Prostate gland (tissue), 2 donors: ENCODE results near the gene PDE12.

Source experiments
- POLR2AphosphoS5 ChIP-seq: sonication (generic); formaldehyde crosslinking; IDR thresholded peaks from one replicate; pipeline ENCODE4 v1.6.1; 2017; ENCODE audit warnings: antibody characterized with exemption
- TF ChIP-seq, protein P1 (sequence below), 4 experiments: fragments of 200-600 bp in 2 of 4; fragments of 450-650 bp in 2 of 4; sonication (generic) in 2 of 4; IDR thresholded peaks; 1 replicate in 3 of 4; 2 replicates in 1 of 4; pipeline ENCODE4 v1.5.1; 2016 to 2019; ENCODE audit warnings: antibody characterized with exemption in 4 of 4, mild to moderate bottlenecking in 2 of 4, moderate library complexity in 2 of 4

DNA sequence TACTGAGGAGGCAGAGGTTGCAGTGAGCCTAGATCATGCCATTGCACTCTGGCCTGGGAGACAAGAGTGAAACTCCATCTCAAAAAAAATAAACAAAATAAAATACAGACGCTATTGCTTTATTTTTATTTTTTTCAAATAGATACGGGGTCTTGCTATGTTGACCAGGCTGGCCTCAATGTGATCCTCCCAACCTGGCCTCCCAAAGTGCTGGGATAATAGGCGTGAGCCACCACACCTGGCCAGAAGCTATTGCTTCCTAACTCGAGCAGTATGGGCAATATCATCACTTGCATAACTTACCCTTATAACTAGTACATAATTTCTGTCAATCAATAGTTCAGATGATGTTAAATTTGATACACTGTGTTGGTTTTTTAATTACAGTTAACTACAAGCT is 38.1 kb downstream of the PDE12 start:
- TF ChIP-seq, protein P1, sequence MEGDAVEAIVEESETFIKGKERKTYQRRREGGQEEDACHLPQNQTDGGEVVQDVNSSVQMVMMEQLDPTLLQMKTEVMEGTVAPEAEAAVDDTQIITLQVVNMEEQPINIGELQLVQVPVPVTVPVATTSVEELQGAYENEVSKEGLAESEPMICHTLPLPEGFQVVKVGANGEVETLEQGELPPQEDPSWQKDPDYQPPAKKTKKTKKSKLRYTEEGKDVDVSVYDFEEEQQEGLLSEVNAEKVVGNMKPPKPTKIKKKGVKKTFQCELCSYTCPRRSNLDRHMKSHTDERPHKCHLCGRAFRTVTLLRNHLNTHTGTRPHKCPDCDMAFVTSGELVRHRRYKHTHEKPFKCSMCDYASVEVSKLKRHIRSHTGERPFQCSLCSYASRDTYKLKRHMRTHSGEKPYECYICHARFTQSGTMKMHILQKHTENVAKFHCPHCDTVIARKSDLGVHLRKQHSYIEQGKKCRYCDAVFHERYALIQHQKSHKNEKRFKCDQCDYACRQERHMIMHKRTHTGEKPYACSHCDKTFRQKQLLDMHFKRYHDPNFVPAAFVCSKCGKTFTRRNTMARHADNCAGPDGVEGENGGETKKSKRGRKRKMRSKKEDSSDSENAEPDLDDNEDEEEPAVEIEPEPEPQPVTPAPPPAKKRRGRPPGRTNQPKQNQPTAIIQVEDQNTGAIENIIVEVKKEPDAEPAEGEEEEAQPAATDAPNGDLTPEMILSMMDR (IDR thresholded peaks at IDR 0.05), result no peak
- TF ChIP-seq POLR2AphosphoS5, result no peak
